Breast epithelium (tissue), 3 donors: ENCODE measurements around the gene ASF1A.

Experiments
- POLR2A ChIP-seq: fragments of 450-650 bp; IDR thresholded peaks from one replicate; pipeline ENCODE4 v1.6.1; 2016; ENCODE audit warnings: antibody characterized with exemption, mild to moderate bottlenecking, moderate library complexity
- POLR2AphosphoS5 ChIP-seq, 3 donors: sonication (generic); formaldehyde crosslinking; IDR thresholded peaks; one replicate each; pipeline ENCODE4 v1.6.1; 2017; ENCODE audit warnings: antibody characterized with exemption in 3 of 3
- TF ChIP-seq, protein P1 (sequence below), 3 donors: fragments of 450-650 bp; IDR thresholded peaks; one replicate each; pipeline ENCODE4 v1.5.1; 2016 to 2017; ENCODE audit warnings: antibody characterized with exemption in 3 of 3, mild to moderate bottlenecking in 3 of 3, moderate library complexity in 3 of 3

DNA sequence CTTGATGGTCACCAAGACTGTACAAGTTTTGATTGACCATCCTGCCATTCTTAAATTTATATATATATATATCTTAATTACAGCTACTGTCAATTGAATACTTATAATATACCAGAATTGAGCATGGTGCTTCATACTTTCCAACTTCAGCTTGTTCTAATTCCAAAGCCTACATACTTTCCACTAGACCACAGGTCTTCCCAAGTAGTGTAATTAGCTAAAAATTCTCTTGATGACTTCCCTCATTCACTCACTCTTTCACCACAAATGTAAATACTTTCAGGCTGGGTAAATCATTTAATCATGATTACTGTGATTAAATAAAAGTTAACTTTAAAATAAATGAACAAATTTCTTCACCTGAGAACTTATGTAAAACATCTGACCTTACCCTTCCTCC lies 3.4 kb downstream of the ASF1A start:
- TF ChIP-seq, protein P1, sequence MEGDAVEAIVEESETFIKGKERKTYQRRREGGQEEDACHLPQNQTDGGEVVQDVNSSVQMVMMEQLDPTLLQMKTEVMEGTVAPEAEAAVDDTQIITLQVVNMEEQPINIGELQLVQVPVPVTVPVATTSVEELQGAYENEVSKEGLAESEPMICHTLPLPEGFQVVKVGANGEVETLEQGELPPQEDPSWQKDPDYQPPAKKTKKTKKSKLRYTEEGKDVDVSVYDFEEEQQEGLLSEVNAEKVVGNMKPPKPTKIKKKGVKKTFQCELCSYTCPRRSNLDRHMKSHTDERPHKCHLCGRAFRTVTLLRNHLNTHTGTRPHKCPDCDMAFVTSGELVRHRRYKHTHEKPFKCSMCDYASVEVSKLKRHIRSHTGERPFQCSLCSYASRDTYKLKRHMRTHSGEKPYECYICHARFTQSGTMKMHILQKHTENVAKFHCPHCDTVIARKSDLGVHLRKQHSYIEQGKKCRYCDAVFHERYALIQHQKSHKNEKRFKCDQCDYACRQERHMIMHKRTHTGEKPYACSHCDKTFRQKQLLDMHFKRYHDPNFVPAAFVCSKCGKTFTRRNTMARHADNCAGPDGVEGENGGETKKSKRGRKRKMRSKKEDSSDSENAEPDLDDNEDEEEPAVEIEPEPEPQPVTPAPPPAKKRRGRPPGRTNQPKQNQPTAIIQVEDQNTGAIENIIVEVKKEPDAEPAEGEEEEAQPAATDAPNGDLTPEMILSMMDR (IDR thresholded peaks at IDR 0.05), result no peak
- no peak for TF ChIP-seq POLR2A
- no peak for TF ChIP-seq POLR2AphosphoS5 (IDR thresholded peaks at IDR 0.05)
